Stimulated activated effector memory CD8-positive, alpha-beta T cell treated with anti-CD3 and anti-CD28 coated beads, Interleukin-12 subunit alpha, Interleukin-12 subunit beta, amount 100 ng/mL, for 72 hours (primary cell): ENCODE data around the gene DRD3.

Experiments used
- ATAC-seq: fragments of 150-1000 bp; cut with Tn5 transposase; 2 replicates; pipeline ENCODE4 v1.10.0; 2021
- DNase-seq, 2 donors: peaks; one replicate each; pipeline ENCODE4 v3.0.0; 2021 to 2022; ENCODE audit warnings: low spot score in 2 of 2
- H3K27ac Mint-ChIP-seq: one replicate; pipeline ENCODE4 v1.8.0; 2022; ENCODE audit warnings: mild to moderate bottlenecking, mixed read lengths
- H3K36me3 Mint-ChIP-seq: one replicate; pipeline ENCODE4 v1.8.0; 2022; ENCODE audit warnings: mild to moderate bottlenecking, mixed read lengths
- H3K4me1 Mint-ChIP-seq: one replicate; pipeline ENCODE4 v1.8.0; 2022; ENCODE audit warnings: mixed read lengths
- H3K4me3 Mint-ChIP-seq: one replicate; pipeline ENCODE4 v1.8.0; 2022; ENCODE audit warnings: mild to moderate bottlenecking, mixed read lengths
- H3K9me3 Mint-ChIP-seq: one replicate; pipeline ENCODE4 v1.8.0; 2022; ENCODE audit warnings: mixed read lengths

The DRD3 gene

GRCh38 chr3:114081037-114081436 lies 97.8 kb downstream of the DRD3 start:
- DNase-seq (no peak), ATAC-seq (no peak)
- H3K36me3 Mint-ChIP-seq: peaks cover 100% of the 10 kb centered on the region
- H3K4me1 Mint-ChIP-seq: no peaks in the 10 kb centered on the region
- no peak overlapping the region for H3K4me3 Mint-ChIP-seq
- no peak overlapping the region for H3K27ac Mint-ChIP-seq
- H3K9me3 Mint-ChIP-seq: no peaks in the 10 kb centered on the region

- H3K36me3 Mint-ChIP-seq: peaks cover 100% of the 10 kb centered on the region
- H3K4me3 Mint-ChIP-seq: no peak overlapping the region
- H3K27ac Mint-ChIP-seq: no peak overlapping the region
- ATAC-seq: no peak
- no peaks in the 10 kb centered on the region for H3K9me3 Mint-ChIP-seq
- no peaks in the 10 kb centered on the region for H3K4me1 Mint-ChIP-seq
- no peak for DNase-seq
Measured at GRCh38 chr3:114080201-114080600, 98.7 kb downstream of the DRD3 start.

- no peak overlapping the region for H3K4me3 Mint-ChIP-seq
- ATAC-seq (no peak), DNase-seq (no peak)
- H3K9me3 Mint-ChIP-seq: no peaks in the 10 kb centered on the region
- no peaks in the 10 kb centered on the region for H3K4me1 Mint-ChIP-seq
- H3K36me3 Mint-ChIP-seq: peaks cover 100% of the 10 kb centered on the region
- no peak overlapping the region for H3K27ac Mint-ChIP-seq
Measured at GRCh38 chr3:114079761-114080160, 99.1 kb downstream of the DRD3 start.

- peaks cover 100% of the 10 kb centered on the region for H3K36me3 Mint-ChIP-seq
- H3K4me3 Mint-ChIP-seq: no peak overlapping the region
- no peak for ATAC-seq
- no peaks in the 10 kb centered on the region for H3K9me3 Mint-ChIP-seq
- no peaks in the 10 kb centered on the region for H3K4me1 Mint-ChIP-seq
- no peak for DNase-seq
- H3K27ac Mint-ChIP-seq: no peak overlapping the region
Measured at GRCh38 chr3:114078126-114078525, 100.7 kb downstream of the DRD3 start.
